IgD-negative memory B cell (primary cell): ENCODE data around the gene RCE1. TPM values are rescaled to one million over a fixed set of nuclear protein-coding genes. Genes with fewer than 3 reads are reported as not detected.

Source experiments
- H3K27ac Mint-ChIP-seq, 3 donors: one replicate each; pipeline ENCODE4 v1.8.0; 2020 to 2022; ENCODE audit warnings: mild to moderate bottlenecking in 3 of 3, mixed read lengths in 3 of 3, moderate library complexity in 1 of 3
- H3K27me3 Mint-ChIP-seq: one replicate; pipeline ENCODE4 v1.8.0; 2021; ENCODE audit warnings: mixed read lengths
- H3K36me3 Mint-ChIP-seq: one replicate; pipeline ENCODE4 v1.8.0; 2020; ENCODE audit warnings: mild to moderate bottlenecking, mixed read lengths
- H3K4me1 Mint-ChIP-seq, 3 donors: one replicate each; pipeline ENCODE4 v1.8.0; 2020 to 2022; ENCODE audit warnings: mixed read lengths in 3 of 3, mild to moderate bottlenecking in 1 of 3
- H3K4me3 Mint-ChIP-seq, 4 donors: one replicate each; pipeline ENCODE4 v1.8.0; 2020 to 2022; ENCODE audit warnings: mild to moderate bottlenecking in 4 of 4, mixed read lengths in 4 of 4, moderate library complexity in 3 of 4
- H3K9me3 Mint-ChIP-seq, 3 donors: one replicate each; pipeline ENCODE4 v1.8.0; 2020 to 2021; ENCODE audit warnings: mixed read lengths in 3 of 3, mild to moderate bottlenecking in 1 of 3
- polyA plus RNA-seq: library from polyadenylated mRNA; unstranded; fragments of 300-500 nt; fragmentation: Illumina TruSeq; gene quantifications from one replicate; pipeline ENCODE4 v1.2.3, GENCODE V29; 2021

RCE1 gene
- polyA plus RNA-seq, 1 donor from 2014 or later = 24.9 TPM

DNA sequence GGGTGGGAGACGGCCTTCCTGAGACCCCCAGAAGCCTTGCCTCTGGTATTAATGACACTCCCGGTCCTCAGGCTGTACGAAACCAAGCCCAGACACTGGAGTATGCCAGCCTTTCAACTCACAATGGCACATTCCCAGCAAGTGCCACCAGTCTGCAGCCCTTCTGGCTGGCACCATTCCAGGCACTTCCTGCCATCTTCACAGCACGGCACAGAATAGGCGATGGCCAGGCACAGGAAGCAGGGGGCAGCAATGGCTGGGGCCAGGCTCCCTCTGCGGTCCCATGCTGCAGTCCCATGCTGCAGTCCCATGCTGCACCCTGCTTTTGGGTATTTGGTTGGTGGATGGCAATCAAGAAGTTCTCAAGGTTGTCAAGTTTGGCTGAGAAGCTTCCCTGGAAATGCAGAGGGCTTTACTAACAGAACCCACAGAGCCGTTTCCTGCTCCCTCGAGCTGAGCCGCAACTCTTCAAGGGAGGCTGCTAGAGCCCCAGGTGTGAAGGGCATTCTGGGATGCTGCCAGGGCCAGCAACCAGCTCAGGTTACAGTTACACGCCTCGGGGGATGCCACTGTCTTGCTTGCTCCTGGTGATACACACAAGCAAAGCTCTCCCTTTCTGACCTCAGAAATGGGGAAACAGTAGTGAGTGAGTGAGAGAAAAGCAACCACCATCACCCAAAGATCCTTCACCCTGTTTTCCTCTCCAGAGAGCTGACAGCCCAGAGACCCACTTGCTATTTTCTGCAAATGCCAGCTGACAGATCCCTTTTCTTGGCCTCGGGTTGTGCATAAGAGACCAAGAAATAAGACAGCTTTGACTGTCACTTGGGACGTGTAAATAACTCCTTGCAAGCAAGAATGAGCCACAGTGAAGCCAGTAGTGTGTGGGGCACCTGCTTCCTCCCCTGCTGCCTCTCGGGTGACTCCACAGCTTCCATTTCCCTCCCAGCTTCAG, 37.5 kb downstream of the RCE1 start:
- Mint-ChIP-seq H3K4me3 (no peak overlapping the region), H3K9me3 (peaks cover 0 to 1% (median 0%) of the 10 kb centered on the region in 3 donors), H3K36me3 (no peaks in the 10 kb centered on the region), H3K4me1 (no peaks in the 10 kb centered on the region), H3K27me3 (peaks cover 8% of the 10 kb centered on the region), H3K27ac (no peak overlapping the region)

DNA sequence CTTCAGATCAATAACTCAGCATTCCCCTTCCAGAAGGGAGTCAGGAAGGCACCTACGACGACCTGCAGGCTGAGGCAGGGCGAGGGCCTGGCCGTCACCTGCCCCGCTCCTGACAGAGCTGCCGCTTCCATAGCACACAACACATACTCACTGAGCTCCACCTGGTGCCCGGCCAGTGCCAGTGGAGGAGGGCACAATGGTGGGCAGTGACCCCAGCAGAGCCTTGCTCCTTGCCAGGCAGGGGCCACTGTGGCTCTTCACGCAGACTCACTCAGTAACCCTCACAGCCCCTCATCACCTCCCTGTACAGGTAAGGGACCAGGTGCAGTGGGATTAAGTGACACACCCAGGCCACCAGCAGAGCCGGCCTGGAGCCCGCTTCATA, 38.2 kb downstream of the RCE1 start:
- no peak overlapping the region for H3K27ac Mint-ChIP-seq
- H3K27me3 Mint-ChIP-seq = peaks cover 9% of the 10 kb centered on the region
- H3K36me3 Mint-ChIP-seq = no peaks in the 10 kb centered on the region
- peaks cover 0 to 1% (median 0%) of the 10 kb centered on the region in 3 donors for H3K9me3 Mint-ChIP-seq
- no peaks in the 10 kb centered on the region for H3K4me1 Mint-ChIP-seq
- H3K4me3 Mint-ChIP-seq = no peak overlapping the region

DNA sequence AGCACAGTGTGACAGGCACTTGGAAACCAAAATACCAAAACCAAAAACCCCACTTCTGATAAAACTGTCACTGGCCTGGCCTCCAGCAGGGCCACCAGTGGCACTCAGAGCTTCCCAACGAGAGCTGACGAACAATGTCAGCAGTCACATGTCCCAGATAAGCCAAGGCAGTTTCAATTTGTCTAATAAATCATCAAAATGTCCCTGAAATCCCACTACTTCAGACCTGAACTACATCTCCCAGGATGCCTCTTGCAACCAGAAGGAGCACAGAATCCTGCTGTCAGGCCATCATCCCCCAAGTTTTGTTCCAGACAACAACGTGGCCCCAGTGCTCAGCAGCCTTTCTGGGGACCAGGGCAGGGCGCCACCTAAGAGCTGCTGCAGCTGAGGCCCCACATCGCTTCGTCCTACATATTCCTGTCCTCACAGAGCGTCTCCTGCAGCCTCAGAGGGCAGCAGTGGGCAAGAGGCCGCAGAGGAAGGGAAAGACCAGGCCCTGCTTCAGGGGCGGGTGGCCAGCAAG, 38.7 kb downstream of the RCE1 start:
- Mint-ChIP-seq H3K4me1 (no peaks in the 10 kb centered on the region), H3K36me3 (no peaks in the 10 kb centered on the region), H3K4me3 (no peak overlapping the region), H3K27me3 (peaks cover 7% of the 10 kb centered on the region), H3K27ac (no peak overlapping the region), H3K9me3 (peaks cover 0 to 1% (median 0%) of the 10 kb centered on the region in 3 donors)

DNA sequence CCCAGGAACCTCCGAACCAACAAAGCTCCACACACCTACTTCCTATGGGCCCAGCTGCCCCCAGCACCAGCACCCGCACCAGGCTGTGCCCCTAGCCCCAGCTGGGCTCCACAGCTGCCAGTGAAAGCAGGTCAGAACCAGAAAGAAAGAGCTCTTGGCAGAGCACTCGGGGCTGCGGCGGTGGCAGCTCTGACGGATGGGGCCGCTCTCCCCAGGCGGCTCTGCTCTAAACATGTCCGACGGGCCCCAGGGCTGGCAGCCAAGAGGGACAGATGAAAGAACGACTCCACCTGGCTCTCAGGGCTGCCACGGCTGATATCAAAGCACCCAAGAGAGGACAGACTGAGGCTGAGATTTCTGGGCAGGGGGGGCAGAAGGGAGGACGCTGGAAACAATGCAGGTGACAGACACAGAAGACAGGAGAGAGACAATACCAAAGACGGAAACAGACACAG, 39.3 kb downstream of the RCE1 start:
- H3K36me3 Mint-ChIP-seq = no peaks in the 10 kb centered on the region
- H3K27ac Mint-ChIP-seq = no peak overlapping the region
- no peak overlapping the region for H3K4me3 Mint-ChIP-seq
- peaks cover 7% of the 10 kb centered on the region for H3K27me3 Mint-ChIP-seq
- H3K9me3 Mint-ChIP-seq = peaks cover 0 to 1% (median 0%) of the 10 kb centered on the region in 3 donors
- no peaks in the 10 kb centered on the region for H3K4me1 Mint-ChIP-seq

GRCh38 chr11:66883016-66883965, 40.0 kb downstream of the RCE1 start:
- Mint-ChIP-seq H3K4me1 (no peaks in the 10 kb centered on the region), H3K36me3 (peaks cover 1% of the 10 kb centered on the region), H3K27me3 (peaks cover 7% of the 10 kb centered on the region), H3K4me3 (no peak overlapping the region), H3K27ac (no peak overlapping the region), H3K9me3 (peaks cover 0 to 1% (median 0%) of the 10 kb centered on the region in 3 donors)

- no peak overlapping the region for H3K4me3 Mint-ChIP-seq
Measured at GRCh38 chr11:66884443-66884842, 41.2 kb downstream of the RCE1 start.

DNA sequence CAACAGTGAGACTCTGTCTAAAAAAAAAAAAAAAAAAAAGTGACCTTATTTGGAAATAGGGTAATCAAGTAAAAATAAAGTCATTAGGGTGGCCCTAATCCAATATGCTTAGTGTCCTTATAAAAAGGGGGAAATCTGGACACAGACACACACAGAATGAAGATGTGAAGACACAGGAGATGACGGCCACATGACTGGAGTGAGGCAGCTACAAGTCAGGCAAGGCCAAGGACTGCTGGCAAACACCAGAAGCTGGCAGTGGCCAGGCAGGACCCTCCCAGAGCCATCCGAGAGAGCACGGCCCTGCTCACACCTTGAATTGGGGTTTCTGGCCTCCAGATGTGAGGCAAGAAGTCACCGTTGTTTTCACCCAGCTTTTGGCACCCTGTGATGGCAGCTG, 42.2 kb downstream of the RCE1 start:
- peaks cover 3% of the 10 kb centered on the region for H3K27me3 Mint-ChIP-seq
- H3K4me1 Mint-ChIP-seq = peaks cover 0 to 2% (median 0%) of the 10 kb centered on the region in 3 donors
- peaks cover 0 to under 1% (median 0%) of the 10 kb centered on the region in 3 donors for H3K9me3 Mint-ChIP-seq
- H3K4me3 Mint-ChIP-seq = no peak overlapping the region
- H3K27ac Mint-ChIP-seq = no peak overlapping the region
- peaks cover 2% of the 10 kb centered on the region for H3K36me3 Mint-ChIP-seq

More at GRCh38 chr11:66884443-66884842, 41.2 kb downstream of the RCE1 start:
- peaks cover 0 to 1% (median 0%) of the 10 kb centered on the region in 3 donors for H3K9me3 Mint-ChIP-seq
- H3K27me3 Mint-ChIP-seq = peaks cover 7% of the 10 kb centered on the region
- H3K4me1 Mint-ChIP-seq = no peaks in the 10 kb centered on the region
- H3K36me3 Mint-ChIP-seq = peaks cover 2% of the 10 kb centered on the region
- H3K27ac Mint-ChIP-seq = no peak overlapping the region

DNA sequence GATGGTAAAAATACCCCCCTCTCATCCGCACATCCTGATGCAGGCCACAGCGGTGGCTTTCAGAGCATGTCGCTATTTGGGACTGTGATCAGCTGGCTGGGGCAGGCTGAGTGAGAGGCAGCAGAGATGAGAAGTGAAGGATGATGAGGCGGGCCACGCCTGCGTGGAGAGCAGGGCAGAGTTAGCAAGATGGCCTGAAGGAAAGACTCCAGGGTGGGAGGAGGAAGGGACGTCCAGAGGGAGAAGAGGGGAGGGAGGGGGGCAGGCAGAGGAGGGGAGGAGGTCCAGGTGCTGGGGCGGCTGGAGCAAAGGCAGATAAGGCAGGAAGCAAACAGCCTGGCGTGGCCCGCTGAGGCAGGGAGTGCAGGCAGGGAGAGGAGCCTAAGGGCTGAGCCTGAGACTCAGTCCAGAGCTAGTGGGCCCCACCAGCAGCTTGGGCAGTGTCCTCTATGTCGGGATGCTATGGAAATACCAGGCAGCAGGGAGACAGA, 42.8 kb downstream of the RCE1 start:
- H3K36me3 Mint-ChIP-seq = peaks cover 2% of the 10 kb centered on the region
- H3K4me3 Mint-ChIP-seq = no peak overlapping the region
- H3K9me3 Mint-ChIP-seq = no peaks in the 10 kb centered on the region
- H3K4me1 Mint-ChIP-seq = peaks cover 0 to 3% (median 0%) of the 10 kb centered on the region in 3 donors
- H3K27ac Mint-ChIP-seq = no peak overlapping the region
- H3K27me3 Mint-ChIP-seq = peaks cover 3% of the 10 kb centered on the region

DNA sequence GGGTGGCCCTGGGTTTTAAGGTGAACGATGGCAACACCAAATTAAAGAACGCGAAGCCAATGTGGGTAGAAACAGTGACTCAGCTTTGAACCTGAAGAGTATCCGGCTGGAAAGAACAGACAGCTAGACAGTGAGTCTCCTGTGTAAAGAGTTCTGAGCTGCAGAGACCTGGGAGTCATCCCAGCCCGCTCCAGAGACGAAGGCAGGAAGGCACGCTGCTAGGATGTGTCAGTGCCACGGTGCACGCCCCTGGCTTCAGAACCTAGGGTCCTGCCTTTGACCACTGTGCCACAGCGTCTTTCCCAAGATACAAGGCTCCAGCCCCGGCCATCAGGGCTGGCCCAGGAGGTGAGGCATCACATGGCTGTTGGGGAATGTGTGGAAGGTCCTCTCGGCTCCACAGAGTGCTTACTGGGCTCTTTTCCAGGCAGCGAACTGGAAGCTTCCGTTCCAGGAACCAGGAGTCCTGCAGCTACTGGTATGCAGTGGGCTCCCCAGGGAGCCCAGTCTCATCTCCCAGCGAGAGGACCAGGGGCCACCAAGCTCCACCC, 43.5 kb downstream of the RCE1 start:
- H3K9me3 Mint-ChIP-seq = no peaks in the 10 kb centered on the region
- peaks cover 2% of the 10 kb centered on the region for H3K36me3 Mint-ChIP-seq
- peaks cover 0 to 3% (median 0%) of the 10 kb centered on the region in 3 donors for H3K4me1 Mint-ChIP-seq
- no peak overlapping the region for H3K27ac Mint-ChIP-seq
- H3K27me3 Mint-ChIP-seq = peaks cover 6% of the 10 kb centered on the region
- H3K4me3 Mint-ChIP-seq = no peak overlapping the region

- H3K27ac Mint-ChIP-seq = no peak overlapping the region
- H3K36me3 Mint-ChIP-seq = peaks cover 2% of the 10 kb centered on the region
- peaks cover 0 to 3% (median 0%) of the 10 kb centered on the region in 3 donors for H3K4me1 Mint-ChIP-seq
- no peaks in the 10 kb centered on the region for H3K9me3 Mint-ChIP-seq
- H3K4me3 Mint-ChIP-seq = no peak overlapping the region
- peaks cover 11% of the 10 kb centered on the region for H3K27me3 Mint-ChIP-seq
Measured at GRCh38 chr11:66887526-66887925, 44.3 kb downstream of the RCE1 start.

- H3K4me1 Mint-ChIP-seq = peaks cover 0 to 3% (median 0%) of the 10 kb centered on the region in 3 donors
- H3K27me3 Mint-ChIP-seq = peaks cover 13% of the 10 kb centered on the region
- no peak overlapping the region for H3K4me3 Mint-ChIP-seq
- no peak overlapping the region for H3K27ac Mint-ChIP-seq
- no peaks in the 10 kb centered on the region for H3K9me3 Mint-ChIP-seq
- peaks cover 2% of the 10 kb centered on the region for H3K36me3 Mint-ChIP-seq
Measured at GRCh38 chr11:66888282-66888681, 45.0 kb downstream of the RCE1 start.

DNA sequence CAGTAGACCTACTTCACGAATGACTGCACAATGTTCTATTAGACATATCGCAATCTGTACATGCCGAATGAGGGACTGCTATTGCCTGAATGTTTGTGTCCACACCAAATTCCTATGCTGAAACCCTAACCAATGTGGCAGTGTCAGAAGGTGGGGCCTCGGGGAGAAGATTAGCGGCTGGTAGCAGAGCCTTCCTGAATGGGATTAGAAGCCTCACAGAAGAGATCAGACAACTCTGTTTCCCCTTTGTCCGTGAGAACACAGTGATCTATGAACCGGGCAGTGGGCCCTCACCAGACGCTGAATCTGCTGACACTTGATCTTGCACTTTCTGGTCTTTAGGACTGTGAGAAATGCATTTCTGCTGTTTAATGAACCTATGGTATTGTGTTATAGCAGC, 46.7 kb downstream of the RCE1 start:
- peaks cover 19% of the 10 kb centered on the region for H3K27me3 Mint-ChIP-seq
- H3K9me3 Mint-ChIP-seq = no peaks in the 10 kb centered on the region
- H3K4me3 Mint-ChIP-seq = no peak overlapping the region

GRCh38 chr11:66891851-66892660, 48.8 kb downstream of the RCE1 start:
- Mint-ChIP-seq H3K36me3 (peaks cover 2% of the 10 kb centered on the region), H3K27me3 (peaks cover 16% of the 10 kb centered on the region), H3K4me1 (peaks cover 0 to 3% (median 0%) of the 10 kb centered on the region in 3 donors), H3K4me3 (peak overlapping the region in 1 of 4 donors; percentile 4), H3K27ac (no peak overlapping the region), H3K9me3 (peaks cover 0 to 2% (median 0%) of the 10 kb centered on the region in 3 donors)

More for the DNA sequence above, 46.7 kb downstream of the RCE1 start:
- peaks cover 0 to 3% (median 0%) of the 10 kb centered on the region in 3 donors for H3K4me1 Mint-ChIP-seq
- no peak overlapping the region for H3K27ac Mint-ChIP-seq
- peaks cover 2% of the 10 kb centered on the region for H3K36me3 Mint-ChIP-seq
